HG03159 (cell line): ENCODE data around the gene GABBR2.
"Not testable (repeated sequence)": the region's sequence is repeated elsewhere in the genome, so short reads cannot be mapped to it uniquely, and the experiment has no call there.

Experiments
- ATAC-seq: cut with Tn5 transposase; IDR thresholded peaks from one replicate; pipeline ENCODE4 v1.9.1; 2021; ENCODE audit warnings: mild to moderate bottlenecking, moderate library complexity; ENCODE audit not compliant: unreplicated experiment

GABBR2 gene

GRCh38 chr9:98311541-98311940 is 397.2 kb downstream of the GABBR2 start:
- no peak for ATAC-seq

GRCh38 chr9:98310752-98311392 is 397.9 kb downstream of the GABBR2 start:
- ATAC-seq, result no peak

DNA sequence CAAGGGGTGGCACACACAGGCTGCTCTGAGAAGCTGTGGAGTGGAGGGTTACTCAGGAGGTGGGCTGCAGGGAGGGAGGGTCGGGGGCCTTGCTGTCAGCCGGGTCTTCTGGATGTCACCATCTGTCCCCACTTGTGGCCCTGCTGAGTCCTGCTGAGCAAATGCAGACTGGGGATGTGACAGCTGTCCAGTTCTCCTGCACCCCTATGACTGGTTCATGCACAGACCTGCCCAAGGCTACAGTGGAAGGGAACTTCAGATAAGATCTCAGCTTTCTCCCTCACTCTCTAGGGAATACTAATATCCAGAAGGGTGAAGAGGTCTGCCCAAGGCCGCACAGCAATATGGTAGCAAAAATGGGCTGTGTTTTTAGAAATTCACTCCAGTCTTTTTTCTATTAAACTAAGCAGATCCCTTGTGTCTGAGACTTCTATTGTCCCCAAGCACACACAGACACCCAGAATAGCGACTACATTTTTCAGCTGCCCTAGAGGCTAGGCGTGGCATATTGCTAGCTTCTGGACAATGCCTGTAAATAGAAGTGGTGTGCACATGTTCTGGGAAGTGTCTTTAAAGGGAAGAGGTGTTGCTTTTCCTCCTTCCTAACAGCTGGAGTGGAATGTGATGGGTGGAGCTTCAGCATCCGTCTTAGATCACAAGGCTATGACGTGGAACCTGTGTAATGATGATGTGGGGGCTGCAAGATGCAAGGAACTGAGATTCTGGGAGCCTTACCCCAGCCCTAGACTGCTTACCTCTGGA is 402.2 kb downstream of the GABBR2 start:
- no peak for ATAC-seq

GRCh38 chr9:98304381-98304780 is 404.4 kb downstream of the GABBR2 start:
- ATAC-seq, result no peak

GRCh38 chr9:98303633-98304125 is 405.1 kb downstream of the GABBR2 start:
- no peak for ATAC-seq

GRCh38 chr9:98302938-98303632 is 405.6 kb downstream of the GABBR2 start:
- no peak for ATAC-seq

DNA sequence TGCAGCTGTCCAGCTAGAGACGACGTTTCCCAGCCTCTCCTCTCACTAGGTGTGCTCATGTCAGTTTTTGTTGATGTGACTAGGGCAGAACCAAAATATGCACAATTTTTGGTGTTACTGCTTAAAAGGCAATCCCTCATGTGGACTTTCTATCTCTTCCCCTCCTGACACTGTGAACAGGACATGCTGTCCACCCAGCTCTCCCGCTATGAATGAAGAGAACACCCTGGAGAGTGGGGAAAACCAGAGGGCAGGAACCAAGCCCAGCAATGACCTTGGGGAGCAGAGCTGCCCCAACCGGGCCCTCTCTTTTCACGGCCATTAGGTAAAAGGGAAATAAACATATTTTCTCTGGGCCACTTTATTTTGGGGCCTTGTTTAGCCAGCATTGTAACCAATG is 406.6 kb downstream of the GABBR2 start:
- ATAC-seq, result no peak

DNA sequence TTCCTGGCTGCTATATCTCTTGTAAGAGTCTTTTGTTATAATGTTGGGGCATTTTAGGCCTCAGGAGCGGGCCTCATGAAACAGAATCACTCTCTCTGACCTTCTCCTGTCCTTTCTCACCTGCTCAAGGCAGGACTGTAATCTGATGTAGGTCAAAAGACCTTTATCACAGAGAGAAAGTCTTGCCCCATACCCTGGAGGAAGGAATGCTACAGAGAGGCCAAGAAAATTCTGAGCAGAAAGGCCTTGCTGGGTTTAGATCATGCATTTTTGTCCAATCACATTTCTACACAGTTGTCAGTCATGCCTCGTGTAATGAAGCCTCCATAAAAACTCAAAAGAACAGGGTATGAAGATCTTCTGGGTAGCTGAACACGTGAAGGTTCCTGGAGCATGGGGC is 408.1 kb downstream of the GABBR2 start:
- ATAC-seq, result no peak

GRCh38 chr9:98298476-98298875 is 410.3 kb downstream of the GABBR2 start:
- ATAC-seq, result no peak

GRCh38 chr9:98295824-98296223 is 412.9 kb downstream of the GABBR2 start:
- no peak for ATAC-seq

- ATAC-seq, result no peak
Observed at GRCh38 chr9:98291820-98292219, 416.9 kb downstream of the GABBR2 start.

GRCh38 chr9:98290411-98290810 is 418.3 kb downstream of the GABBR2 start:
- ATAC-seq, result no peak

GRCh38 chr9:98289614-98290201 is 419.0 kb downstream of the GABBR2 start:
- no peak for ATAC-seq

DNA sequence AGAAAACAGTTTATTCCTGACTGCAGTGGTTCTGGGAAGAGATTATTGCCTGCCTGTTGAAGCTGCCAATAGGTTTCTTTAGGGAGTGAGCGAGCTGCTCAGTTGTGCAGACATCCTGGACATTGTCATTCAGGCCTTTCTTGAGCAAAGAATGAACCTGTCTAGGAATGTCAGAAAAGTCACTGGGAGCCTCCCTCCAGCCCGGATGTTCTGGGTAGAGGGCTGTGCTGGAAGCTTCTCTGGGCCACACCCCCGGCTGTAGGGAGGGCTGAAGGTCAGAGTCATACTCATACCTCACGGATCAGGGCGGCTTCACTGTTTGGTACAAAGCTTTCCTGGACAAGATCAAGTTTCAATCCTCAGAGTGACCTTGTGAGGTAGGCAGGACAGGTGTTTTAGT is 419.9 kb downstream of the GABBR2 start:
- ATAC-seq, result no peak

- no peak for ATAC-seq
Observed at GRCh38 chr9:98287384-98287783, 421.4 kb downstream of the GABBR2 start.

DNA sequence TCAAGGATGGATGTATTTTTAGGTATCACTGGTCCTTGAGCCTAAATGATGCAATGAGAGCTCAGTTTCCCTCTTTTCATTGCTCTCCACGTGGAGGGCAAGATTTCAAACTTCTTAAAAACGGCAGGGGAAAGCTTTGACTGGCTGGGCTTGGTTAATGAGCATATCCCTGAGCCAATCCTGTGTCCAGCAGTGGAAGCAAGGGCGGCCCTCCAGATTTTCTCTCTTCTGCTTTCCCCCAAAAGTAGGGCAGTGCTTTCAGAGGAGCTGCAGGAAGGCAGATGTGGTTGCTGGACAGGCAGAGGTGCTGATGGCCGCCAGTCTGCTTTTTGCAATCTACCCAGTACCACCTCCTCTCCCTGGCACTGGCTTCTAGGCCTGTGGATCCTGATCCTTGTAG is 423.3 kb downstream of the GABBR2 start:
- ATAC-seq, result no peak

- ATAC-seq, result no peak
Observed at GRCh38 chr9:98284754-98285153, 424.0 kb downstream of the GABBR2 start.

DNA sequence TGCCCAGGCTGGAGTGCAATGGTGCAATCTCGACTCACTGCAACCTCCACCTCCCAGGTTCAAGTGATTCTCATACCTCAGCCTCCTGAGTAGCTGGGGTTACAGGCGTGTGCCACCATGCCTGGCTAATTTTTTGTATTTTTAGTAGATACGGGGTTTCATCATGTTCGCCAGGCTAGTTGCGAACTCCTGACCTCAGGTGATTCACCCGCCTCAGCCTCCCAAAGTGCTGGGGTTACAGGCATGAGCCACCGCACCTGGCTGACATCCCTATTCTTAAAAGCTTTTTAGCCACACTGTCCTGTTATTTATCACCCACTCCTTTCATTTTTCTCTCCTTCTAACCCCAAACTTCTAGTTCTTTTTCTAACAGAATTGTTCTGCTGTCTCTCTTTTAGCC is 425.6 kb downstream of the GABBR2 start:
- ATAC-seq, result not testable (repeated sequence)

DNA sequence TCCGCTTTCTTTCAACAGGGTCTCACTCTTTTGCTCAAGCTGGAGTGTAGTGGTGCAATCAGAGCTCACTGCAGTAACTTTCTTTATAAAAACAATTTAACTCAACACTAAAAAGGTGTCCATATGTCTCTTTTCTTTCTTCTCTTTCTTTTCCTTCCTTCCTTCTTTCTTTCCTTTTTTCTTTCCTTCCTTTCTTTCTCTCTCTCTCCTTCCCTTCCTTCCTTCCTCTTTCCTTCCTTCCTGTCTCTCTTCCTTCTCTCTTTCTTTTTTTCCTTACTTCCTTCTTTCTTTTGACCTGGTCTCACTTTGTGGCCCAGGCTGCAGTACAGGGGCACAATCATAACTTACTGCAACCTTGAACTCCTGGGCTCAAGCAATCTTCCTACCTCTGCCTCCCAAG is 427.5 kb downstream of the GABBR2 start:
- ATAC-seq, result no peak

GRCh38 chr9:98280574-98280973 is 428.2 kb downstream of the GABBR2 start:
- no peak for ATAC-seq

DNA sequence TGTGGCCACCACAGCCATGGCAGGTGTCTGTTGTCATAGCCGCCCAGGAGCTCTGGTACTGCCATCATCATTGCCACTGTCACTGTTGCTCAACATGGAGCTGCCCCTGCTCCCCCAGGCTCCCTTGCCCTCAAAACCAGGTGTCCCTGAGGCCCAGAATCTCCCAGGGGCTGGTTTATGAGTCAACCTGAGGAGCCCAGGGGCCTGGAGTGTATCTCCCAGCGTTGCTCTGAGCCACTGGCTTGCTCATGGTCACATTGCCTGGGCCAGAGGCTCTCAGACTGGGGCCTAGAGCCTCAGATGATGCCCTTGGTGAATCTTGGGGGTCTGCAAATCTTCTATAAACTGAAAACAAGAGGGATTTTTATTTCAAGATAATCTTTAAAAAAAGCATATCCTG is 428.6 kb downstream of the GABBR2 start:
- no peak for ATAC-seq
